Measurements from ENCODE around the gene CEP70. TPM values are rescaled to one million over a fixed set of nuclear protein-coding genes. Genes with fewer than 3 reads are reported as not detected.

CEP70 gene
- polyA plus RNA-seq, 1 donor (not counting 4 experiments of a cell fraction or from before 2014, with no cell fraction given) = 11.4 TPM

DNA sequence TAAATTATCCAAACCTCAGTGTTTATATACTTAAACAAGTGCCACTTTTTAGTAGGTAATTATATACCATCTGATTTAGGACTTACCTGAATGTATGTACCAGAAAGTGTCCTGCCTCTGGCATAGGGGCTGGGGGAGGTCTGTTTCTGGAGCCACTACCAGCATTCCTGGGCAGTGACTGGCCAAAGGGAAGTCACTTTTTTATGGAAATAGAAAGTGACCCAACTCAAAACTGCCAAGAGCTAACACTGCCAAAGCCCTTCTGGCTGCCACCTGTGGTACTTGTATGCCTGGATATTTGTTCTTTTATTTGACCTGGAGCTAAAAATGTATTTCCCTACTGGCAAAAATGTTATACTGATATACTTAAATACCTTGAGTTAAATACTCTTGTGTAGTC is 116.9 kb downstream of the CEP70 start:
- H3K36me3 ChIP-seq (ENCODE audit: control insufficient read depth in 2 of 2, extremely low read depth in 1 of 2, insufficient read depth in 2 of 2, low read length in 2 of 2) = no peaks in the 10 kb centered on the region
- H2AFZ ChIP-seq (ENCODE audit: control insufficient read depth, low read length) = no peak overlapping the region
- FAIRE-seq = no peak
- H3K9me1 ChIP-seq (ENCODE audit: control insufficient read depth, extremely low read depth, insufficient read depth, low read length) = no peaks in the 10 kb centered on the region
- H3K27me3 ChIP-seq (ENCODE audit: control insufficient read depth, extremely low read depth, insufficient read depth, low read length) = no peaks in the 10 kb centered on the region
- no peak for DNase-seq (ENCODE audit: low read depth, low spot score)
- H3K9me3 ChIP-seq (ENCODE audit: control insufficient read depth, low read depth, low read length) = no peaks in the 10 kb centered on the region
- no peak overlapping the region for H3K27ac ChIP-seq (ENCODE audit: control insufficient read depth, insufficient read depth, low read length)
- no peak overlapping the region for H3K4me3 ChIP-seq (ENCODE audit: control insufficient read depth in 2 of 3, extremely low read depth in 1 of 3, insufficient read depth in 2 of 3, low read depth in 1 of 3, low read length in 3 of 3)
- TF ChIP-seq, protein P1, sequence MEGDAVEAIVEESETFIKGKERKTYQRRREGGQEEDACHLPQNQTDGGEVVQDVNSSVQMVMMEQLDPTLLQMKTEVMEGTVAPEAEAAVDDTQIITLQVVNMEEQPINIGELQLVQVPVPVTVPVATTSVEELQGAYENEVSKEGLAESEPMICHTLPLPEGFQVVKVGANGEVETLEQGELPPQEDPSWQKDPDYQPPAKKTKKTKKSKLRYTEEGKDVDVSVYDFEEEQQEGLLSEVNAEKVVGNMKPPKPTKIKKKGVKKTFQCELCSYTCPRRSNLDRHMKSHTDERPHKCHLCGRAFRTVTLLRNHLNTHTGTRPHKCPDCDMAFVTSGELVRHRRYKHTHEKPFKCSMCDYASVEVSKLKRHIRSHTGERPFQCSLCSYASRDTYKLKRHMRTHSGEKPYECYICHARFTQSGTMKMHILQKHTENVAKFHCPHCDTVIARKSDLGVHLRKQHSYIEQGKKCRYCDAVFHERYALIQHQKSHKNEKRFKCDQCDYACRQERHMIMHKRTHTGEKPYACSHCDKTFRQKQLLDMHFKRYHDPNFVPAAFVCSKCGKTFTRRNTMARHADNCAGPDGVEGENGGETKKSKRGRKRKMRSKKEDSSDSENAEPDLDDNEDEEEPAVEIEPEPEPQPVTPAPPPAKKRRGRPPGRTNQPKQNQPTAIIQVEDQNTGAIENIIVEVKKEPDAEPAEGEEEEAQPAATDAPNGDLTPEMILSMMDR (optimal IDR thresholded peaks at IDR 0.05 in 1 of 3, IDR thresholded peaks at IDR 0.05 in 1 of 3, conservative IDR thresholded peaks at IDR 0.05 in 1 of 3; ENCODE audit: extremely low read depth in 1 of 3, insufficient read depth in 2 of 3, low read length in 3 of 3) = no peak
- TF ChIP-seq EZH2 (IDR thresholded peaks at IDR 0.05; ENCODE audit: low read length) = no peak
- no peaks in the 10 kb centered on the region for H4K20me1 ChIP-seq (ENCODE audit: control insufficient read depth, extremely low read depth, insufficient read depth, low read length)
- H3K4me1 ChIP-seq (ENCODE audit: control insufficient read depth, extremely low read depth, insufficient read depth, low read length) = no peaks in the 10 kb centered on the region
- no peaks in the 10 kb centered on the region for H3K79me2 ChIP-seq (ENCODE audit: control insufficient read depth, insufficient read depth, low read length)
- H3K4me2 ChIP-seq (ENCODE audit: control insufficient read depth, extremely low read depth, insufficient read depth, low read depth, low read length) = no peak overlapping the region
- H3K9ac ChIP-seq (ENCODE audit: control insufficient read depth, extremely low read depth, insufficient read depth, low read length) = no peak overlapping the region
- dilution Hi-C loops (cut with MboI; ENCODE audit: extremely low pct_ligation_motif_present, low sequenced_read_pairs) = no loop called here

DNA sequence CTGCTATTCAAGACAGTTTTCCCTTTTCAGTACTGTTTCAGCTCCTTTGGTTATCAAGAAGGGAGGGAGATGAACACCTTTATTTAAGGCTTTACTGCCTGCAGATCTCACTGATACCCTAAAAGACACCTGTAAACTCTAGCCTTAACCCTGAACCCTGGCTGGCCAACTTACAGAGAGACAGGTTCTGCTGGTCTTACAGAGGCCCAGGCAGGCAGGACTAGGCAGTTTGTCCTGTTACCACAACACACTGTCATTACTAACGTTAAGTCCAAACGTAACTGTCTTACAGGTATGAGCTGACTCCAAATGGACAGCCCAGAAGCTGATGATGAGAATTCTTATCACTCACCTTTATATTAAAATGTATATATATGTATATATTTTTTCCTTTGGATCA is 117.5 kb downstream of the CEP70 start:
- H3K4me1 ChIP-seq (ENCODE audit: control insufficient read depth, extremely low read depth, insufficient read depth, low read length) = no peaks in the 10 kb centered on the region
- H3K9me3 ChIP-seq (ENCODE audit: control insufficient read depth, low read depth, low read length) = no peaks in the 10 kb centered on the region
- H2AFZ ChIP-seq (ENCODE audit: control insufficient read depth, low read length) = no peak overlapping the region
- no peaks in the 10 kb centered on the region for H3K27me3 ChIP-seq (ENCODE audit: control insufficient read depth, extremely low read depth, insufficient read depth, low read length)
- no peak for TF ChIP-seq EZH2 (IDR thresholded peaks at IDR 0.05; ENCODE audit: low read length)
- TF ChIP-seq, protein P1 (optimal IDR thresholded peaks at IDR 0.05 in 1 of 3, IDR thresholded peaks at IDR 0.05 in 1 of 3, conservative IDR thresholded peaks at IDR 0.05 in 1 of 3; ENCODE audit: extremely low read depth in 1 of 3, insufficient read depth in 2 of 3, low read length in 3 of 3) = no peak
- H3K9me1 ChIP-seq (ENCODE audit: control insufficient read depth, extremely low read depth, insufficient read depth, low read length) = no peaks in the 10 kb centered on the region
- H3K27ac ChIP-seq (ENCODE audit: control insufficient read depth, insufficient read depth, low read length) = no peak overlapping the region
- H3K4me2 ChIP-seq (ENCODE audit: control insufficient read depth, extremely low read depth, insufficient read depth, low read depth, low read length) = no peak overlapping the region
- H3K79me2 ChIP-seq (ENCODE audit: control insufficient read depth, insufficient read depth, low read length) = no peaks in the 10 kb centered on the region
- no peak overlapping the region for H3K9ac ChIP-seq (ENCODE audit: control insufficient read depth, extremely low read depth, insufficient read depth, low read length)
- H4K20me1 ChIP-seq (ENCODE audit: control insufficient read depth, extremely low read depth, insufficient read depth, low read length) = no peaks in the 10 kb centered on the region
- DNase-seq (ENCODE audit: low read depth, low spot score) (no peak), FAIRE-seq (no peak)
- dilution Hi-C loops (cut with MboI; ENCODE audit: extremely low pct_ligation_motif_present, low sequenced_read_pairs) = no loop called here
- no peak overlapping the region for H3K4me3 ChIP-seq (ENCODE audit: control insufficient read depth in 2 of 3, extremely low read depth in 1 of 3, insufficient read depth in 2 of 3, low read depth in 1 of 3, low read length in 3 of 3)
- no peaks in the 10 kb centered on the region for H3K36me3 ChIP-seq (ENCODE audit: control insufficient read depth in 2 of 2, extremely low read depth in 1 of 2, insufficient read depth in 2 of 2, low read length in 2 of 2)
